GM18867 (cell line): ENCODE results near the gene SHANK3.

Experiments used
- ATAC-seq: cut with Tn5 transposase; IDR thresholded peaks from one replicate; pipeline ENCODE4 v1.9.1; 2021; ENCODE audit warnings: mild to moderate bottlenecking, moderate library complexity; ENCODE audit not compliant: unreplicated experiment

The SHANK3 gene

GRCh38 chr22:50698546-50698945 lies 25.9 kb downstream of the SHANK3 start:
- no peak for ATAC-seq

GRCh38 chr22:50699001-50699755 lies 26.6 kb downstream of the SHANK3 start:
- ATAC-seq, result no peak

- no peak for ATAC-seq
These were observed 27.2 kb downstream of the SHANK3 start for GRCh38 chr22:50699756-50700386.

GRCh38 chr22:50700387-50701075 lies 27.9 kb downstream of the SHANK3 start:
- ATAC-seq, result no peak

GRCh38 chr22:50701076-50701419 lies 28.4 kb downstream of the SHANK3 start:
- ATAC-seq, result no peak

GRCh38 chr22:50701428-50702154 lies 29.0 kb downstream of the SHANK3 start:
- no peak for ATAC-seq

GRCh38 chr22:50702261-50702671 lies 29.6 kb downstream of the SHANK3 start:
- no peak for ATAC-seq

GRCh38 chr22:50702821-50703725 lies 30.4 kb downstream of the SHANK3 start:
- no peak for ATAC-seq

- no peak for ATAC-seq
These were observed 31.3 kb downstream of the SHANK3 start for GRCh38 chr22:50703726-50704509.

GRCh38 chr22:50704510-50705218 lies 32.0 kb downstream of the SHANK3 start:
- ATAC-seq, result no peak

- no peak for ATAC-seq
These were observed 32.6 kb downstream of the SHANK3 start for GRCh38 chr22:50705219-50705691.

- ATAC-seq, result no peak
These were observed 33.3 kb downstream of the SHANK3 start for GRCh38 chr22:50705851-50706351.

GRCh38 chr22:50706481-50707125 lies 34.0 kb downstream of the SHANK3 start:
- no peak for ATAC-seq

- no peak for ATAC-seq
These were observed 35.9 kb downstream of the SHANK3 start for GRCh38 chr22:50708474-50708873.

GRCh38 chr22:50708996-50709395 lies 36.4 kb downstream of the SHANK3 start:
- no peak for ATAC-seq

- ATAC-seq, result no peak
These were observed 37.6 kb downstream of the SHANK3 start for GRCh38 chr22:50710221-50710620.

- no peak for ATAC-seq
These were observed 38.3 kb downstream of the SHANK3 start for GRCh38 chr22:50710886-50711285.
